HG02943 (cell line): ENCODE measurements around the gene NDUFS1.

Experiments
- ATAC-seq: cut with Tn5 transposase; IDR thresholded peaks from one replicate; pipeline ENCODE4 v1.9.1; 2021; ENCODE audit warnings: mild to moderate bottlenecking, low read depth, moderate library complexity; ENCODE audit not compliant: unreplicated experiment

NDUFS1 gene

DNA sequence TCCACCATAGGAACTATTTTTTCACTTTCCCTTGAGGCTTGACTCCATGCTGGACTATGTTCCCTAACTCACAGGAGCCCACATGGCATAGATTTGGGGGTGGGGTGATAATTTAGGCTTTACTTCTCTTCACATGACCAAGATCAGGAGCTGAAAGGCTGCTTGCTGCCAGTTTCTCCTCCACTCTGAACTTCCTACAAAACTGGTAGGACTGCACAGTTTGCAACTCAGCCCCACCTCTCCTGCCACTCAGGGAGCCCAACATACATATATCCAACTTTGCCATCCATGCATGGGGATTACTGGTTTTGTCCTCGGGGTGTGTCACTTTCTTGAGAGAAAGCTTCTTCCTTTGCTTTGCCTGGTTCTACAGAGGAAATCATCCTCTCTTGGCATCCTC lies 87.4 kb downstream of the NDUFS1 start:
- ATAC-seq: no peak

GRCh38 chr2:206069417-206069816 lies 89.8 kb downstream of the NDUFS1 start:
- no peak for ATAC-seq

DNA sequence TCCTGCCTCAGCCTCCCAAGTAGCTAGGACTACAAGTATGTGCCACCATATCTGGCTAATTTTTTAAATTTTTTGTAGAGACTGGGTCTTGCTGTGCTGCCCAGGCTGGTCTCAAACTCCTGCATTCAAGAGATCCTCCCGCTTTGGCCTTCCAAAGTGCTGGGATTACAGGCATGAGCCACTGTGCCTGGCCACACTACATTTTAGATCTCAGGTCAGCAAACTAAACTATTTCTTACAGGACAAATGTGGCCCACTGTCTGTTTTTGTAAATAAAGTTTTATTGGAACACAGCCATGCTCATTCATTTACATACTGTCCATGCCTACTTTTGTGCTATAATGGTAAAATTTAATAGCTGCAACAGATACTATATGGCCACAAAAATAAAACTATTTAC lies 91.0 kb downstream of the NDUFS1 start:
- ATAC-seq: no peak
